Measurements from ENCODE around the gene NHS.

The NHS gene

DNA sequence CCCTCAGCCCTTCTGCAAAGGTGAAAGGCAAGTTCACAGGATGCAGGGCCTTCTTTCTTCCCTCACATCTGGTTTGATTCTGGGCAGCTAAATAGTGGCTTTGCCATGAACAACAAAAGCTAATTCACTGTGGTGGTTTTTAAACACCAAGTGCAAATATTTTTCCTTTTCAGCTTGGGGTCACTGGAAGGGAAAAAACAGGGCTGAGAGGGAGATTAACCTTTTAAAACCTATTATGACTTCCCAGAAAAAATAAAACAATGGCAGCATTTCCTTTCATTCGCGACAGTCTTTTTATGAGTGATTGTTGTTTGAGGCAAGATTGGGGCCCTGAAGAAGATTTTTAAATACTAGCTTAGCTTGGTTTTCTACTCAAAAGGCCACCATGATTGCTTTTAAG is 258.5 kb downstream of the NHS start:
- DNase-seq = no peak

- DNase-seq = no peak
Measured at GRCh38 chrX:17634542-17635207, 259.7 kb downstream of the NHS start.

- DNase-seq = no peak
Measured at GRCh38 chrX:17635231-17635630, 260.2 kb downstream of the NHS start.

DNA sequence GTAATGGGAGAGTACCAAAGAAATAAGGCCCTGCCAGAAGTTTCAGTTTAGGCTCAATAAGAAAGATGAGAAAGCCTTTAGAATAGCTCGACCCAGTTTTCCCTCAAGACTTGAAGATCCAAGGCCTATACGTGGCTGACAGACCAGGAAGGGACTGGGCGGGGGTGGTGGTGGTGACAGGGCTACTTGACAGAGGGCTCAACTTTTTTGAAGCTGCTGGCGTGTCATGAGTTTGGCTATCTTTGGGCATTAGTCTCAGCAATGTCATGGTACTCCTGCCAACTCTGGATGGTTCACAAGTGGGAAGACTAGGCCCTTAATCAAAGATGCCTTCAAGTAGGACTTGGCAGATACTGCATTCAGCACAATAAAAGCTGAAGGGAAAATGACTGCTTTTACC is 262.2 kb downstream of the NHS start:
- no peak for DNase-seq

DNA sequence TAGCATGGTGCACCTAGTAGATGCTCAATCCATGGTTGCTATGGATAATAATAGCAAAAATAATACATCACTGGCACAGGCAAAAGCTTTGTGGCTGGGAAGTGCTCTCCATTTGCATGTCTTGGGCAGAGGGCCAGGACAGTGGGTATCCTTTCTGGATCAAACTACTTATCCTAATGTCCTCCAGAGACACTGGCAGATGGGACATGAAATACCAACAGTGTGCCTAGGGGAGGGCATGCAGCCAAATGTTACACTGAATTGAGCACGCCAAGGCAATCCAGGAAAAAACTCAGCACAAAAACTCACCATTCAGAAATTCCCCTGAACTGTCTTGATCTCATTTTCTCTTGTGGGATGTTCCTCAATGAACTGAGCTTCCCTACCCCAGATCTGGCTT is 263.7 kb downstream of the NHS start:
- no peak for DNase-seq

- no peak for DNase-seq
Measured at GRCh38 chrX:17642891-17643290, 267.9 kb downstream of the NHS start.

- DNase-seq = no peak
Measured at GRCh38 chrX:17643528-17643927, 268.5 kb downstream of the NHS start.

DNA sequence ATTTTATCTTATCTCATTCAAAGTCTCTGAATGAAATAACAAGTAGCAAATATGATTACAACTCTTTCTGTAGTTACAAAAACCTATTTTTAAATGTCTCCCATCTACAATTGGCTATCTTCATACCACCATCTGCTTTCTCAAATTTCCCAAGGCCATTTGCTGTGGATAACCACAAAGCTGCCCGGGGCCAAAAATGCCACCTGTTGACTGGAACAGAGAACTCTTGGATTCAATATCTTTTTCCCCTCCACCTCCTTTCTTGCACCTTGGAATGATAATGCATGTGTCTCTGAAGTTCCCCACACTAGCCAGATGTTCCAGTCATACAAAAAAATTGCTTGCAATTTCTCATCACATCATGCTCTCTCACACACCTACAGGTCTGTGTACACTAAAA is 269.0 kb downstream of the NHS start:
- no peak for DNase-seq

DNA sequence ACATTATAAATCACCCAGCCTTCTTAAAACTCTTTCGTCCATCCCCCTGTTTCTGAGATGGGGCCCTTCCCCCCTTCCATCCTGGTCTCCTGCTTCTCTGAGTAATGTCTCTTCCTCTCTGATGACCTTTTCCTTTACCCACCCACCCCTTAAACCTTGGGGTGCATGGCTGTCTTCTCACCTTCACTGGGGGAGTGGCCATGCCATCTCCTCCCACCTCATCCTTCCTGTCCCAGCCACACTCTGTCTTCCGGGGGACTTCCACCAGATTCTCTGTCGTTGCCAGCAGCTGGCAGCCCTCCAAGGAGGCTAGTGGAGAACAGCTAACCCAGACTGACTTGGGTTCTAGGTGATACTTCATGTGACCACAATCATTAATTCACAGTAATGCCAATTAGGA is 279.1 kb downstream of the NHS start:
- no peak for DNase-seq

DNA sequence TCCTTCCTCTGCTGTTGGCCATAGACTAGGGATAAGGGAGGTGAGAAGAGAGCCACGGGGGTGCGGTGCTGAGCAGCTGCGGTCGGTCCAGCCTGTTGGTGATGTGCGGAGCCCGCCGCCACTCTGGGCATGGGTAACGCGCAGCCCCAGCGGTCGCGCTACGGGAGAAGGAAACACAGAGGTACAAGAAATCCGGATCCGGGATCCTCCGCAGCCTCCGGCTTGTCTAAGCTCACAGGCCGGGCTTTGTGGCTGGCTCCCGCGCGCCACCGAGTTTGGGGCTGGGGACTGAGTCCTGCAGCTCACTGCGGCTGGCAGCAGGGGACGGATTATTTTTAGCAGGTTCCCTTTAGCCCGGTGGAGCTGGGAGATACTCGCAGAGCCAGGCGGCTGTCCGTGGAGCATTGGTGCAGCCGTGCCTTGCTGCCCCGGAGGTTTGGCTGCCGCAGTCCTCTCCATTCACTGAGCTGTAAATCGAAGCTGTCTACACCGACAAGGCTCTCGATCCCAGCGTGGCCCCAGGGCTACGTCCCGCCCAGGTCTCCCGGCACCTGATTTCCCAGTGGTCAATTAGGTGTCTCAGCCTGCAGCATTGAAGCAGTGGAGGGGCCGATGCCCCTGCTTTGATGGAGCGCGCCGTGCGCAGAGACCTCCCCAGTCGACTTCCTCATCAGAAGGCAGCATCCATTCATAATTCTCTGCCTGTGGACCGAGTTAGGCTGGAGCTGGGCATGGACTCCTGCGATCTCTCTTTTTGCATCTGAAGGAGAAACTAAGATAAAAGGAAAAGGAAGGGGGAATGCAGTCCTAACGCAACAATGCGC is 280.4 kb downstream of the NHS start:
- DNase-seq = no peak

DNA sequence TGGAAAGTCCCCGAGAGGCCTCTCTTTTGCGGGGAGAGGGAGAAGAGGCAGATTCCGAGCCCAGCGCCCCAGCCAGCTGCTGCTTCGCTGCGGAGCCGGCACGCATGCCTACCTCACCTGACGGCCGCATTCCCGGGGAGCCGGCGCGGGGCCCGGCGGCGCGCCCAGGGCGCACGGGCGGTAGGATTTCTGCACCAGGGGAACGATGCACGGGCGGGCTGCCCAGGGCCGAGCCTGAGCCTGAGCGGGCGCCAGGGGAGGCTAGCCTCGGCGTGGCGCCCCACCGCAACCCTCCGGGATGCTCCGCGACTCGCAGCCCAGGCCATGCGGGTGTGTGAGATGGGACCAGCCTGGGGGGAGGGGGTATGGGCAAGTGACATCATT is 281.0 kb downstream of the NHS start:
- no peak for DNase-seq

GRCh38 chrX:17656556-17656955 is 281.6 kb downstream of the NHS start:
- no peak for DNase-seq

- no peak for DNase-seq
Measured at GRCh38 chrX:17662391-17662790, 287.4 kb downstream of the NHS start.

- no peak for DNase-seq
Measured at GRCh38 chrX:17668929-17669328, 293.9 kb downstream of the NHS start.

DNA sequence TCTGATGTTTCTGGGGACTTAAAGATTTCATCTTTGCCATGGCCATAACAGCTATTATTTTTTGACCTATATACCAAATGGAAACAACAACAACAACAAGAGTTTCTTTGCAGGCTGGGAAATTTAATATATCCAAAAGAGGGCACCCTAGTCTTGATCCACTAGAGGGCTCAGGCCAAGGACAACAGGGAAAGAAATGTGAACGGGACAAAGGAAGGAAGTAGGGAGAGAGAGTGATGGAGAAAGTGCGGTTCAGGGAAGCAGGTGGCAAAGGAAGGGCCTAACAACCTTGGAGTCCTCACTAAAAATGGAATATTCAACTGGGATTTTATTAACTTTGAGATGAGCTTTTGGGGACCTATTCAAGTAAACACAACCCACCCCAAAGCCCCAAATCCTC is 294.5 kb downstream of the NHS start:
- no peak for DNase-seq

- DNase-seq = no peak
Measured at GRCh38 chrX:17669891-17670290, 294.9 kb downstream of the NHS start.

GRCh38 chrX:17670874-17671273 is 295.9 kb downstream of the NHS start:
- no peak for DNase-seq

- no peak for DNase-seq
Measured at GRCh38 chrX:17674601-17675000, 299.6 kb downstream of the NHS start.

- no peak for DNase-seq
Measured at GRCh38 chrX:17679261-17679660, 304.3 kb downstream of the NHS start.

DNA sequence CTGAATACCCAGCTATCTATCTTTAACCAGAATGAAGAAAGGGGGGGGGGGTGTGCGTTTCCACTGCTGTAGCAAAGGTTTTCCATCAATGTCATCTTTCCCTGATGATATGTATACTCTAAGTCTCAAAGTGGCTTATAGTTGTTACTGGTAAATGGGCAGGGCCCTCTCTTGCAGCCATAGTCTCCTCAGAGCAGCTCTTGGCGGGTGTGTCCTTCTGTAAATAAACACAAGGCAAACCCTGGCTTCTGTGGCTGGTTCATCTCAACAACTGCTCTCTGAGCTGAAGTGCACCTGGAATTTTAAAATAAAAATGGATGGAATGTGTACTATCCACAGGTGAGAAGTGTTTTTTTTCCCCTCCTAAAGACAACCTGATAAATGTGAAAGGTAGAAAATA is 304.8 kb downstream of the NHS start:
- DNase-seq = no peak

GRCh38 chrX:17680732-17681413 is 305.9 kb downstream of the NHS start:
- DNase-seq = no peak

DNA sequence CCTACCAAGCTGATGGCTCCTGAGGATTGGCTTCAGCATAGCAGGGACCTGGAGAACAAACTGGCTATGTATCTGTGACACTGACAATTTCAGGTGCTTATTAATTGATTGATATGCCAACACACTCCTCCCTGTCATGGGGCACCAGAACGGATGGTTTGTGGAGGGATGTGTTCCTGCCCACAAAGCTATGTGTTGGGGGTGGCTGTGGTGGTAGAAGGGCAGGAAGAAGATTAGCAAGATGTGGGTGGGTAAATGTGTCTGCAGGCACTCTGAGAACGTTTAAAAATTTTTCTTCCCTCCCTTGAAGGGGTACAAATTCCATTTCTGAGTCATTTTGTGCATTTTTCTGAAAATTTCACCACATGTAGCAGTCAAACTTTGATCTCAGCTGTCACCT is 307.3 kb downstream of the NHS start:
- no peak for DNase-seq

GRCh38 chrX:17685026-17685425 is 310.0 kb downstream of the NHS start:
- no peak for DNase-seq

DNA sequence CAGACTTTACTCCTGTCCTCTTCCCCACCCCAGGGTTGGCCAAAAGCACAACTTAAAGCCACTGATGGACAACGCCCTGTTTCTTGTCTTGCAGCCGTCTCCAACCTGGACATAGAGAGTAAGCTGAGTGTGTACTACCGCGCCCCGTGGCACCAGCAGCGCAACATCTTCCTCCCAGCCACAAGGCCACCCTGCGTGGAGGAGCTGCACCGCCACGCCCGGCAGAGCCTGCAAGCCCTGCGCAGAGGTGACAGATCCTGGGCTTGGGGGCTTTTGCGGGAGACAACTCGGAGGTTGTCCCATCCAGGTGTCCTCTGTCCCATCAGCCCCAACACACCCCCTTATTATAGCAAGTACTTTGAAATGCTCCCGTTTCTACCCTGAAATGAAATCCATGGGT is 312.6 kb downstream of the NHS start:
- no peak for DNase-seq
